IPS-20b (cell line): ENCODE results near the gene GRK5.

Source experiments
- H3K27ac ChIP-seq: one replicate; pipeline ENCODE4 v1.5.1; 2013; ENCODE audit warnings: low read length
- H3K27me3 ChIP-seq: 2 replicates; pipeline ENCODE4 v1.6.1; 2013; ENCODE audit warnings: mild to moderate bottlenecking, low read length, inconsistent platforms; ENCODE audit not compliant: insufficient read depth
- H3K36me3 ChIP-seq: 2 replicates; pipeline ENCODE4 v1.6.1; 2013; ENCODE audit warnings: low read depth, mild to moderate bottlenecking, inconsistent platforms, low read length, moderate library complexity; ENCODE audit not compliant: insufficient read depth
- H3K4me1 ChIP-seq: 2 replicates; pipeline ENCODE4 v1.6.1; 2013; ENCODE audit warnings: mild to moderate bottlenecking, control low read depth, inconsistent platforms, low read length, moderate library complexity; ENCODE audit not compliant: insufficient read depth
- H3K4me3 ChIP-seq: 2 replicates; pipeline ENCODE4 v1.5.1; 2013; ENCODE audit warnings: mild to moderate bottlenecking, low read length, inconsistent platforms
- H3K9ac ChIP-seq: 2 replicates; pipeline ENCODE4 v1.6.1; 2013; ENCODE audit warnings: low read depth, mild to moderate bottlenecking, inconsistent platforms, low read length, moderate library complexity
- H3K9me3 ChIP-seq: 2 replicates; pipeline ENCODE4 v1.6.1; 2013; ENCODE audit warnings: mild to moderate bottlenecking, low read depth, low read length, inconsistent platforms; ENCODE audit not compliant: insufficient read depth

Gene GRK5

GRCh38 chr10:119341459-119342301 is 134.3 kb downstream of the GRK5 start:
- Histone ChIP-seq H3K4me3 (no peak overlapping the region), H3K9me3 (no peaks in the 10 kb centered on the region), H3K4me1 (no peaks in the 10 kb centered on the region; the same call in 1 of the 2 replicates), H3K36me3 (no peaks in the 10 kb centered on the region), H3K9ac (no peak overlapping the region), H3K27ac (no peak overlapping the region), H3K27me3 (no peaks in the 10 kb centered on the region)

GRCh38 chr10:119342335-119342734 is 135.0 kb downstream of the GRK5 start:
- Histone ChIP-seq H3K9ac (no peak overlapping the region), H3K4me3 (no peak overlapping the region), H3K27ac (no peak overlapping the region), H3K36me3 (no peaks in the 10 kb centered on the region), H3K27me3 (no peaks in the 10 kb centered on the region), H3K4me1 (no peaks in the 10 kb centered on the region; the same call in 1 of the 2 replicates), H3K9me3 (no peaks in the 10 kb centered on the region)

- Histone ChIP-seq H3K27me3 (no peaks in the 10 kb centered on the region), H3K4me3 (no peak overlapping the region), H3K9me3 (no peaks in the 10 kb centered on the region), H3K27ac (no peak overlapping the region), H3K4me1 (no peaks in the 10 kb centered on the region), H3K9ac (no peak overlapping the region), H3K36me3 (no peaks in the 10 kb centered on the region)
Measured at GRCh38 chr10:119343011-119343601, 135.7 kb downstream of the GRK5 start.

GRCh38 chr10:119344381-119344780 is 137.0 kb downstream of the GRK5 start:
- Histone ChIP-seq H3K4me3 (no peak overlapping the region), H3K27me3 (no peaks in the 10 kb centered on the region), H3K4me1 (no peaks in the 10 kb centered on the region), H3K9me3 (no peaks in the 10 kb centered on the region), H3K27ac (no peak overlapping the region), H3K36me3 (no peaks in the 10 kb centered on the region), H3K9ac (no peak overlapping the region)

- no peaks in the 10 kb centered on the region for H3K27me3 ChIP-seq
- H3K4me1 ChIP-seq: no peaks in the 10 kb centered on the region
- H3K36me3 ChIP-seq: no peaks in the 10 kb centered on the region
- no peak overlapping the region for H3K27ac ChIP-seq
- no peak overlapping the region for H3K4me3 ChIP-seq
- peaks cover 7% of the 10 kb centered on the region for H3K9me3 ChIP-seq
- no peak overlapping the region for H3K9ac ChIP-seq
Measured at GRCh38 chr10:119346095-119346832, 138.9 kb downstream of the GRK5 start.

GRCh38 chr10:119347181-119347974 is 140.0 kb downstream of the GRK5 start:
- H3K9me3 ChIP-seq: peaks cover 16% of the 10 kb centered on the region
- H3K27me3 ChIP-seq: no peaks in the 10 kb centered on the region
- no peak overlapping the region for H3K4me3 ChIP-seq
- H3K9ac ChIP-seq: no peak overlapping the region
- H3K36me3 ChIP-seq: no peaks in the 10 kb centered on the region
- H3K4me1 ChIP-seq: no peaks in the 10 kb centered on the region
- no peak overlapping the region for H3K27ac ChIP-seq

- Histone ChIP-seq H3K4me3 (no peak overlapping the region), H3K36me3 (no peaks in the 10 kb centered on the region), H3K27ac (no peak overlapping the region), H3K9ac (no peak overlapping the region), H3K9me3 (peaks cover 19% of the 10 kb centered on the region), H3K27me3 (no peaks in the 10 kb centered on the region), H3K4me1 (no peaks in the 10 kb centered on the region)
Measured at GRCh38 chr10:119348106-119348505, 140.7 kb downstream of the GRK5 start.

GRCh38 chr10:119348516-119349240 is 141.3 kb downstream of the GRK5 start:
- H3K9me3 ChIP-seq: peaks cover 19% of the 10 kb centered on the region
- H3K27me3 ChIP-seq: no peaks in the 10 kb centered on the region
- no peaks in the 10 kb centered on the region for H3K36me3 ChIP-seq
- no peaks in the 10 kb centered on the region for H3K4me1 ChIP-seq
- no peak overlapping the region for H3K27ac ChIP-seq
- no peak overlapping the region for H3K4me3 ChIP-seq
- no peak overlapping the region for H3K9ac ChIP-seq

- H3K9me3 ChIP-seq: peaks cover 19% of the 10 kb centered on the region
- no peaks in the 10 kb centered on the region for H3K4me1 ChIP-seq
- H3K27me3 ChIP-seq: no peaks in the 10 kb centered on the region
- no peak overlapping the region for H3K27ac ChIP-seq
- H3K36me3 ChIP-seq: no peaks in the 10 kb centered on the region
- no peak overlapping the region for H3K4me3 ChIP-seq
- H3K9ac ChIP-seq: no peak overlapping the region
Measured at GRCh38 chr10:119349341-119349740, 142.0 kb downstream of the GRK5 start.

- Histone ChIP-seq H3K4me1 (no peaks in the 10 kb centered on the region), H3K36me3 (no peaks in the 10 kb centered on the region), H3K9ac (no peak overlapping the region), H3K9me3 (peaks cover 20% of the 10 kb centered on the region), H3K27ac (no peak overlapping the region), H3K27me3 (no peaks in the 10 kb centered on the region), H3K4me3 (no peak overlapping the region)
Measured at GRCh38 chr10:119349937-119350501, 142.6 kb downstream of the GRK5 start.
